ENCODE measurements around the gene APOBEC3B.

GRCh38 chr22:38968801-38969200 is 13.3 kb upstream of the APOBEC3B start:
- no peak for TF ChIP-seq CTCF (IDR thresholded peaks at IDR 0.05)
- no peak for TF ChIP-seq POLR2A (IDR thresholded peaks at IDR 0.05)
- TF ChIP-seq POLR2AphosphoS5 (IDR thresholded peaks at IDR 0.05), result no peak

Measured in breast epithelium (tissue), 3 donors.